Right renal pelvis (tissue), 4 donors: ENCODE measurements around the gene INTS13. TPM values are rescaled to one million over a fixed set of nuclear protein-coding genes. Genes with fewer than 3 reads are reported as not detected.
"Not testable (repeated sequence)": the region's sequence is repeated elsewhere in the genome, so short reads cannot be mapped to it uniquely, and the experiment has no call there.

Experiments used
- DNase-seq, 4 donors: peaks; one replicate each; pipeline ENCODE4 v3.0.0-alpha.2; 2013; ENCODE audit warnings: low read depth in 4 of 4, low spot score in 3 of 4, missing footprints in 1 of 4
- polyA plus RNA-seq, 4 donors: library from polyadenylated mRNA; unstranded; fragments of 120-200 nt; gene quantifications; one replicate each; pipeline ENCODE4 v1.2.1, GENCODE V29; 2013; ENCODE audit not compliant: insufficient read length in 4 of 4

Gene INTS13
- polyA plus RNA-seq, 4 donors: 34.4 to 40.4 (median 37.3) TPM

DNA sequence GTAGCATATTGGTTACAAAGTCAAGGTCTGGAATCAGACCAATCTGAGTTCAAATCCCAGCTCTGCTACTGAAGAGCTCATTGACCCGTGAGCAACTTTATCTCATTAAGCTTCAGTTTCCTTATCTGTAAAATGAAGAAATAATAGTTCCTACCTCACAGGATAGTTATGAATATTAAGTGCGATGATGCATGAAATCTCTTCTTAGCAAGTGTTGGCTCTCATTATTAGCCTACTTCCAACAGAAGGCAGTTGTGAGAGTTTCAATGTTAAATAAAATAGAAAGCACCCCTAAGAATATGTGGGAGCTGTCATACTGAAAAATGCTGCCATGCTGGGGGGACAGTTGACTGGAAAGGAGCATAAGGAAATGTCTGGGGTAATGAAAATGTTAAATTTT is 65.8 kb downstream of the INTS13 start:
- DNase-seq: no peak

DNA sequence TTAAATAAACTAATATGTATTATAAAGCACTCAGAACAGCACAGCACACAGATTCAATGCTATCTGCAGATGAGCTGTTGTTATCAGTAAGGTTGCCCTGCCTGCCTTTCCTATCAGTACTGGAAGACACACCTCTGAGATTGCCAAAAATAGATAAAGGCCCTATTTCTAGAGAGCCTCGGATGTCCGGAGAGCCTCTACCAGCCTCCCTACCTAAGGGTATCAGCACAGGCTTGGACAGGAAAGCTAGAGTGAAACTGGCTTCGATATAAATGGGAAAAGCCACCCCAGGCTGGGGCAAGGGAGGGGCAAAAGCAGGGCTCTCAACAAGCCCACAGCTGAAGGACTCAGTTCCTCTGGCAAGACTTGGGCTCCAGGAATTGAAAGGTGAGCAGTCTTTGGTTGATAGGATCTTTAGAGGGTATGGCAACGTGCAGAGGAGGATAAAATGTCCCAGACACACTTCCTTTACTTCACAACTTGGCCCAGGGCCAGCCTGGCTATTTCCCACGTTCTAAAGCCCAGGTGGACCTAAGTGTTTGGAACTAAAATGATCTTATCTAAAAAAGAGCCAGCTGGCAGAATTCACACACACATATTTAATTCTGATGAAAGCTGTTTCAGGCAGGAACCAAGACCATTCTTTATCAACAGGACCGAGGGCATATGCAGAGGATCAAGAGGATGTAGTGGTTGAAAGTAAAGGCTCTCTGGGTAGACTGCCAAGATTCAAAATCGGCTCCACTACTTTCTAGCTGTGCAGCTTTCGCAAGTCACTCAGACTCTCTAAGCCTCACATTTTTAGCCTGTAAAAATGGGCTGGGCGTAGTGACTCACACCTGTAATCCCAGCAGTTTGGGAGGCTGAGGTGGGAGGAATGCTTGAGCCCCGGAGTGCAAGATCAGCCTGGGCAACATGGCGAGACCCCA is 67.0 kb downstream of the INTS13 start:
- DNase-seq: peak in 1 of 4 donors; percentile 47

DNA sequence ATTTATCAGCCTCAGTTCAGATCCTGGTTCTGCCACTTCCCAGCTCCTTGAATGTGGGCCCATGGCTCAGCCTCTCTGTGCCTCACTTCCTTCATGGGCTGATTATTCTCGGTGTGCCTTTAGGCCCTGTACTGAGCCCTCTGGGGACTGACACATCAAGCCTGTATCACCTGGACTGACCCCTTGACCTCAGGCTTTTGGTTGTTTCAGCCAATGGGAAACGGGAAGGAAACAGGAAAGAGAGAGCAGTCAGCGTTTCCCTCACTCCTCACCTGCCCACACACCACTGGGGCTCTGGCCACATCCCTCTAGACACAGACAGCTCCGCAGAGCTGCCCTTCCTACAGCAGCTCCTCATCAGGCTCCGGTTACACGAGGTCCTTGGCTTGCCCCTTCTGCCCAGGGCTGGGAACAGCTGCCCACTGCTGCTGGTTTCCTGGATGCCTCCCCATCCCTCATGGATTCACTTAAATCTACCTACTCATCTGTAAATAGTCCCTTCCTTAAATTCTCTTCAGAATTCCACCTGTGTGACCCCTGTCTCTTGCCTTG is 67.8 kb downstream of the INTS13 start:
- no peak for DNase-seq

DNA sequence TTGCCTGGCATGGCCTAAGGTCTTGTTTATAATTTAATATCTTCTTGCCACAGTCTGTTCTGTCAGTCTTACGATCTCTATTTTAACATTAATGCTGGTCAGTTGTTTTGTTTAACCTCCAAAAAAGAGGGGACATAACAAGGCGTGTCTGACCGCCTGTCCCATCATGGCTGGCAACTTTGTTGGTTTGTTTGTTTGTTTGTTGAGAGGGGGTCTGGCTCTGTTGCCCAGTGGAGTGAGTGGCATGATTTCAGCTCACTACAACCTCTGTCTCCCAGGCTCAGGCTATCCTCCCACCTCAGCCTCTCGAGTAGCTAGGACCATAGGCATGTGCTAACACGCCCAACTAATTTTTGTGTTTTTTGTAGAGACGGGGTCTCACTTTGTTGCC is 68.7 kb downstream of the INTS13 start:
- no peak for DNase-seq

DNA sequence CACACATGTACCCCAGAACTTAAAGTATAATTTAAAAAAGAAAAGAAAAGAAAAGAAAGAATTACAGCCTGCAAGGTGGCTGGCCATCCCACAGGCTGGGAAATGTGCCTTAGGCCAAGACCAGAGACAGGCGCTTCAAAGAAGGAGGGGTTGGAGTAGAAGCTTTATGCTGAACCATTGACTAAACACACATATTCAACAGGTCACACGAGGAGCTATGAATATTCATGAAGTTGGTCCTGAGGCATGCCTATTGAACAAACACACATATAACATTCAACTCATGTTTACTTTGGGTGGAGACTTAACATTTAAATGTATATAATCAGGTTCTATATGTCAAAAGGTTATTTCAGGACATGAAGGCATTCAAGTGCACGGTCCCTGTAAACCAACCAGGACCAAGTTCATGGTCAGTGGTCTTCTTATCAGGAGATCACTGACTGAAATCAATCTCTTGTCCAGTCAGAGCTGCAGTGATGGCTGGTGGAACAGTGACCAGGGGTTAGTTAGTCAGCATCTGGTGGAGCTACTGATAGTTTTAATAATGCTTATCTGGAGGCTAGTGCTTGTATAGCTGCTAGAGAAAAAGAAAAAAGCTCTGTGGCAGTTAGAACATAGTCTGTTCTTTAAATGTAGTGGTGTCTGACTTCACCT is 69.2 kb downstream of the INTS13 start:
- no peak for DNase-seq

DNA sequence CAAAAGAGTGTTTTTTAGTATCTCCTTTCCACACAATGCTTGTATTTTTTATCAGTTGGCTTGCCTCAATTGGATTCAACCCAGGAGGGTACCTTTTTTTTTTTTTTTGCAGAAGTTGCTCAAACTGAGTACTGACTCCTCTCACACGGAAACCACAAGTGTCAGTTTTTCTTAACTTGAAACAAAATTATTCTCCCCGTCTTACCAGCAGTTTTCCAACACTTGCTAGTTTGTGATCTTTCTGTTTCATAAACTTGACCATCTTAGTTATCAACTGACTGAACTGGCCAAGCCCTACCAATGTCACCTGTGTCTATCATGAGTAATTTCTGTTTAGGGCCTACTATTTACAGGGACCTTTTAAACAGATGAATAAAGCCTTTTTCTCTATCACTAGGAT is 70.7 kb downstream of the INTS13 start:
- DNase-seq: no peak

DNA sequence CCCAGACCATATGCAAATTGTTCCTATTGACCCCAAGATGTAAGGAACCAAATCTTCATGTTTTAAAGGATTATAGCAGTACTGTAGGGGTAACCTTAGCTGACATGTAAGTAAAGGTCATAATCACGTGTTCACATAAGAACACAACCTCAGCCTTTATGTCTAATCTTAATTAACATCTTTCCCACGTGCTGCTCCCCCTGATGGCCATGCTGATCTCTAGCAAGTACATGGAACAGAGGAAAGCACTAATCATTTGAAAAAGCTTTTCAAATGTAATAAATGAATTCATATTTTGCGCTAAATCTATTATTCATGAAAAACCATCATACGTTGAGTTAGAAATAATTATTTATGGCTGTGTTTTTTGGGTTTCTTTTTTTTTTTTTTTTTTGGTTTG is 74.3 kb downstream of the INTS13 start:
- DNase-seq: no peak

DNA sequence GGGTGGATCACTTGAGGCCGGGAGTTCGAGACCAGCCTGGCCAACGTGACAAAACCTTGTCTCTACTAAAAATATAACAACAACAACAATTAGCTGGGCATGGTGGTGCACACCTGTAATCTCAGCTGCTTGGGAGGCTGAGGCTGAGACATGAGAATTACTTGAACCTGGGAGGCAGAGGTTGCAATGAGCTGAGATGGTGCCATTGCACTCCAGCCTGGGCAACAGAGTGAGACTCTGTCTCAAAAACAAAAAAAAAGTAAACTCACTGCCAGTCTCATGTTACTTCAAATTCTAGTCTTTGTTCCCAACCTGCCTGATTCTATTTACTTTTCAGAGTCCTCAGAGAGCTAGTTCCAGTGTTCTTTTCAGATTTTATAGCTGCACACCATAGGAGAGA is 75.0 kb downstream of the INTS13 start:
- not testable (repeated sequence) for DNase-seq

DNA sequence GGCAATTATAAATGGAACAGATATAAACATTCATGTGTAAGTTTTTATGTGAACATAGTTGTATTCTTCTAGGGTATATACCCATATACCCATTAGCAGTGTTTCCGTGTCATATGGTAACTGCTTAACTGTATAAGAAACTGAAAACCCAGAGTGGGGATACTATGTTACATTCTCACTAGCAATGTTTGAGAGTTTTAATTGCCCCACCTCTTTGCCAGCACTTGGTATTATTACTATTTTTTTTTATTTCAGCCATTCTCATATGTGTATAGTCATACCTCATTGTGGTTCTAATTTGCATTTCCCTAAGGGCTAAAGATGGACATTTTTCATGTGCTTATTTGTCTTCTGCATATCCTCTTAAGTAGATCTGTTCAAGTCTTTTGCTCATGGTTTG is 76.1 kb downstream of the INTS13 start:
- DNase-seq: no peak

DNA sequence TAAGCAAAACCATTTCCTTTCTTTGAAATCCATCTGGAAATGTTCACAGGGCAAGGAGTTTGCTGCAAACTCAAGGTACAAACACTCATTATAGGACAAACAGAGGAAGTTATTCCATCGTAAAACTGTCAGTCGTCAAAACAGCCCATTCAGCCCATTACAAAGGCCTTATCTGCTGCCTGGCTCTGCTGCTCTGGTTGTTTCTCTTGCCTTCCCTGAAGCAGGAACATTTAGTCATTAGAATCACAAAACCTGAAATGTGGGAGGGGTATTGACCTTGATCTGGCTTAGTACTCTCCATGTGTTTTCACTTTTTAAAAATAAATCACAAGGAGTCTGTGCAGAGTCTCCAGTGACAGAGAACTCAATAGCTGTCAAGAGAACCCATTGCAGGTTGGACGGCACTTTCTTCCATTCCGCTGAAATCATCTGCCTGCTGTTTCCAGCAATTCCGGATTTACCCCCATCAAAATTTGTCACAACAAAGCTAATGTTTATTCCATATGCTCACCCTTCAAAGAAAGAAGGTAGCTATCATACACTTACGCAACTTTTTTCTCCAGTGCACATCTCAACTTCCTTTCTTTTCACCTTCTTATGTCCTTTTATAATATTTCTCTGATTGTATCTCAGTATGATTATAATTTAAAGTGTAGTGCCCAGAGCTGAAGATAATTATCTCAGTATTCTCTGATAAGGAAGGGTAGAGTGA is 80.2 kb downstream of the INTS13 start:
- DNase-seq: no peak

DNA sequence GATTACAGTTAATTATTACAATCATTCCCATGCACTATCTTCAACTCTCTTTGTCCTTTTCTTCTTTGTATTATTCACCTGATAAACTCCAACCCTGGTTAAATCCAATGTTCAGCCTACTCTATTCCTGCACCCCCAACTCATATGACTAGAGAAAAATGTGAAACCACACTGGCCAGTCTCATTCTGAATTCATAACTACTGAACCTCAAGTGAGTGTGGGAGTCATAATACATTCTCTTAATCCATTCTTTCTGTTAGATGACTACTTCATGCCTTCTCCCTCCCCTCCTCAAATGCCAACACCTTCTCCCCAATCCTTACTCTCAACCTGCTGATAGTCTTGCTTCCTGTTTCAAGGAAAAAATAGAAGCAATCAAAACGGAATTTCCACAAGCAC is 82.4 kb downstream of the INTS13 start:
- DNase-seq: no peak

Other genes starting within 250 kb of the INTS13 start
- gene ITPR2, start 104.8 kb downstream of the INTS13 start, polyA plus RNA-seq: 10 to 100 TPM; 12.7 to 16.7 (median 13.7) TPM
- gene FGFR1OP2, start 489 bp upstream of the INTS13 start, polyA plus RNA-seq: 10 to 100 TPM; 50.7 to 71.5 (median 61.3) TPM
- gene TM7SF3, start 76.4 kb upstream of the INTS13 start, polyA plus RNA-seq: 100 to 1,000 TPM in 1 of 4 donors, 10 to 100 TPM in 3; 90.3 to 108 (median 99.4) TPM
- 10 to 100 TPM; 54.7 to 72.7 (median 67.2) TPM for gene MED21, start 84.6 kb upstream of the INTS13 start, polyA plus RNA-seq
- under 1 TPM in 1 of 4 donors, not detected in 3; 0.08 TPM for gene C12orf71, start 144.6 kb upstream of the INTS13 start, polyA plus RNA-seq